H9 (cell line): ENCODE data around the gene EVI5L. TPM values are rescaled to one million over a fixed set of nuclear protein-coding genes. Genes with fewer than 3 reads are reported as not detected.

Experiments
- DNase-seq: peaks from one replicate; pipeline ENCODE4 v3.0.0-alpha.2; 2017
- H2AFZ ChIP-seq: one replicate; pipeline ENCODE4 v1.6.1; 2013; ENCODE audit warnings: mild to moderate bottlenecking, low read length, control low read depth, moderate library complexity
- H2AK5ac ChIP-seq: 2 replicates; pipeline ENCODE4 v1.6.1; 2013; ENCODE audit warnings: low read length, control low read depth, mixed read lengths; ENCODE audit not compliant: insufficient read length
- H2BK120ac ChIP-seq: one replicate; pipeline ENCODE4 v1.6.1; 2013; ENCODE audit warnings: low read depth, mild to moderate bottlenecking, low read length, control low read depth, inconsistent platforms; ENCODE audit not compliant: poor library complexity, severe bottlenecking
- H2BK12ac ChIP-seq: 2 replicates; pipeline ENCODE4 v1.6.1; 2013; ENCODE audit warnings: low read length, control low read depth, mixed read lengths, low read depth; ENCODE audit not compliant: insufficient read length
- H2BK15ac ChIP-seq: 2 replicates; pipeline ENCODE4 v1.6.1; 2013; ENCODE audit warnings: low read depth, low read length, control low read depth
- H2BK20ac ChIP-seq: one replicate; pipeline ENCODE4 v1.6.1; 2013; ENCODE audit warnings: low read depth, mild to moderate bottlenecking, low read length, control low read depth, inconsistent platforms; ENCODE audit not compliant: poor library complexity, severe bottlenecking
- H2BK5ac ChIP-seq: 2 replicates; pipeline ENCODE4 v1.6.1; 2013; ENCODE audit warnings: low read length, control low read depth, mixed read lengths; ENCODE audit not compliant: insufficient read length
- H3K14ac ChIP-seq: 2 replicates; pipeline ENCODE4 v1.6.1; 2013; ENCODE audit warnings: low read length, control low read depth; ENCODE audit not compliant: insufficient read depth
- H3K18ac ChIP-seq: 2 replicates; pipeline ENCODE4 v1.6.1; 2013; ENCODE audit warnings: low read depth, mild to moderate bottlenecking, mixed read lengths, low read length, control low read depth; ENCODE audit not compliant: insufficient read length
- H3K23ac ChIP-seq: 2 replicates; pipeline ENCODE4 v1.6.1; 2013; ENCODE audit warnings: low read length, control low read depth, mixed read lengths, low read depth; ENCODE audit not compliant: insufficient read length
- H3K23me2 ChIP-seq: 2 replicates; pipeline ENCODE4 v1.6.1; 2013; ENCODE audit warnings: low read depth, mild to moderate bottlenecking, mixed read lengths, low read length, control low read depth; ENCODE audit not compliant: insufficient read length, poor library complexity, severe bottlenecking
- H3K27ac ChIP-seq: 2 replicates; pipeline ENCODE4 v1.5.1; 2013; ENCODE audit warnings: low read length, control low read depth, mixed read lengths, low read depth; ENCODE audit not compliant: insufficient read length
- H3K27me3 ChIP-seq: 2 replicates; pipeline ENCODE4 v1.6.1; 2013; ENCODE audit warnings: low read length, control low read depth, inconsistent platforms; ENCODE audit not compliant: insufficient read depth
- H3K4ac ChIP-seq: 2 replicates; pipeline ENCODE4 v1.6.1; 2013; ENCODE audit warnings: low read depth, mild to moderate bottlenecking, control low read depth, inconsistent platforms, low read length, moderate library complexity
- H3K4me1 ChIP-seq: 2 replicates; pipeline ENCODE4 v1.6.1; 2013; ENCODE audit warnings: low read length, control low read depth, inconsistent platforms; ENCODE audit not compliant: insufficient read depth
- H3K4me2 ChIP-seq: 2 replicates; pipeline ENCODE4 v1.6.1; 2013; ENCODE audit warnings: low read length, control low read depth, mixed read lengths; ENCODE audit not compliant: insufficient read length, insufficient read depth
- H3K56ac ChIP-seq: 2 replicates; pipeline ENCODE4 v1.6.1; 2013; ENCODE audit warnings: low read depth, mild to moderate bottlenecking, mixed read lengths, low read length, control low read depth; ENCODE audit not compliant: insufficient read length
- H3K79me1 ChIP-seq: 2 replicates; pipeline ENCODE4 v1.6.1; 2013; ENCODE audit warnings: low read depth, mild to moderate bottlenecking, moderate library complexity, low read length, control low read depth, inconsistent platforms; ENCODE audit not compliant: insufficient read depth, poor library complexity, severe bottlenecking
- H3K79me2 ChIP-seq: 2 replicates; pipeline ENCODE4 v1.6.1; 2013; ENCODE audit warnings: low read length, control low read depth, inconsistent platforms; ENCODE audit not compliant: insufficient read depth
- H3K9ac ChIP-seq: 2 replicates; pipeline ENCODE4 v1.6.1; 2013; ENCODE audit warnings: low read length, control low read depth, mixed read lengths; ENCODE audit not compliant: insufficient read length; ENCODE audit errors: extremely low read depth
- H3K9me3 ChIP-seq: one replicate; pipeline ENCODE4 v1.6.1; 2013; ENCODE audit warnings: low read depth, low read length, inconsistent platforms; ENCODE audit not compliant: control insufficient read depth
- H3T11ph ChIP-seq: one replicate; pipeline ENCODE4 v1.6.1; 2013; ENCODE audit warnings: mild to moderate bottlenecking, low read length, control low read depth, inconsistent platforms
- H4K20me1 ChIP-seq: one replicate; pipeline ENCODE4 v1.6.1; 2013; ENCODE audit not compliant: control insufficient read depth, insufficient read length, insufficient read depth
- H4K5ac ChIP-seq: 2 replicates; pipeline ENCODE4 v1.6.1; 2013; ENCODE audit warnings: low read depth, mild to moderate bottlenecking, mixed read lengths, low read length, control low read depth; ENCODE audit not compliant: insufficient read length
- H4K8ac ChIP-seq: replicated peaks from 2 replicates; pipeline ENCODE4 v1.6.1; 2013; ENCODE audit warnings: low read length, control low read depth, mixed read lengths, low read depth; ENCODE audit not compliant: insufficient read length
- H4K91ac ChIP-seq: 2 replicates; pipeline ENCODE4 v1.6.1; 2013; ENCODE audit warnings: low read depth, mild to moderate bottlenecking, moderate library complexity, mixed read lengths, low read length, control low read depth; ENCODE audit not compliant: insufficient read length
- H3K27ac Mint-ChIP-seq, 3 experiments: 2 replicates in 2 of 3; 3 replicates in 1 of 3; pipeline ENCODE4 v1.8.0; 2020 to 2021; ENCODE audit warnings: mixed read lengths in 3 of 3, mild to moderate bottlenecking in 1 of 3, moderate library complexity in 1 of 3
- H3K27me3 Mint-ChIP-seq: 2 replicates; pipeline ENCODE4 v1.8.0; 2021; ENCODE audit warnings: low read depth, mild to moderate bottlenecking, moderate library complexity, mixed read lengths
- H3K36me3 Mint-ChIP-seq, 3 experiments: 2 replicates in 2 of 3; 3 replicates in 1 of 3; pipeline ENCODE4 v1.8.0; 2020 to 2021; ENCODE audit warnings: low read depth in 3 of 3, mixed read lengths in 3 of 3; ENCODE audit not compliant: insufficient read depth in 1 of 3
- H3K4me1 Mint-ChIP-seq, 2 experiments: 2 replicates each; pipeline ENCODE4 v1.8.0; 2020; ENCODE audit warnings: mixed read lengths in 2 of 2
- H3K4me3 Mint-ChIP-seq, 2 experiments: 2 replicates in 1 of 2; 3 replicates in 1 of 2; pipeline ENCODE4 v1.8.0; 2020 to 2021; ENCODE audit warnings: mild to moderate bottlenecking in 2 of 2, mixed read lengths in 2 of 2, moderate library complexity in 1 of 2
- H3K9me3 Mint-ChIP-seq, 2 experiments: 2 replicates in 1 of 2; 3 replicates in 1 of 2; pipeline ENCODE4 v1.8.0; 2020; ENCODE audit warnings: mild to moderate bottlenecking in 2 of 2, mixed read lengths in 2 of 2, moderate library complexity in 1 of 2
- CTCF ChIP-seq: fragments of 200-600 bp; sonication (generic); conservative IDR thresholded peaks from 3 replicates; pipeline ENCODE4 v1.8.0; 2021; ENCODE audit warnings: antibody characterized with exemption, mild to moderate bottlenecking
- WGBS: extraction: QIAGEN DNeasy Blood & Tissue Kit; methylation state at CpG from one replicate; pipeline ENCODE4 v1.1.7; 2013; ENCODE audit warnings: missing lambda C conversion rate, low lambda C conversion rate, mixed read lengths; ENCODE audit not compliant: insufficient read length; ENCODE audit errors: extremely low coverage; 5-methylcytosine and 5-hydroxymethylcytosine counted together
- total RNA-seq: library from RNA; stranded (reverse); gene quantifications from 2 replicates; pipeline ENCODE4 v1.2.1, GENCODE V29; 2021

The EVI5L gene
- total RNA-seq, 1 experiment from 2014 or later: 7.1 TPM

- no peak overlapping the region for H2BK5ac ChIP-seq
Observed at GRCh38 chr19:7910321-7911161, 80.5 kb downstream of the EVI5L start.

More at GRCh38 chr19:7910321-7911161, 80.5 kb downstream of the EVI5L start:
- H3K18ac ChIP-seq: no peak overlapping the region
- H3K56ac ChIP-seq: no peak overlapping the region
- no peak overlapping the region for H2BK120ac ChIP-seq
- no peak overlapping the region for H2AK5ac ChIP-seq
- H3K23me2 ChIP-seq: peaks cover 3% of the 10 kb centered on the region
- no peak overlapping the region for H4K91ac ChIP-seq
- no peaks in the 10 kb centered on the region for H3K9me3 Mint-ChIP-seq
- H3K4me2 ChIP-seq: no peak overlapping the region
- no peak overlapping the region for H3K27ac Mint-ChIP-seq
- H4K20me1 ChIP-seq: no peaks in the 10 kb centered on the region
- H2AFZ ChIP-seq: no peak overlapping the region
- H3K79me1 ChIP-seq: no peaks in the 10 kb centered on the region
- DNase-seq: no peak
- no peak overlapping the region for H3K27ac ChIP-seq
- H3K27me3 ChIP-seq: peaks cover 4% of the 10 kb centered on the region; the same call in 1 of the 2 replicates
- no peaks in the 10 kb centered on the region; the same call in 1 of the 2 replicates for H3K79me2 ChIP-seq
- H2BK20ac ChIP-seq: no peak overlapping the region
- TF ChIP-seq CTCF: no peak
- no peak overlapping the region for H3T11ph ChIP-seq
- WGBS: no CpG with 5 or more reads among the region's 54 CpGs
- H3K27me3 Mint-ChIP-seq: peaks cover 17% of the 10 kb centered on the region
- H2BK15ac ChIP-seq: no peak overlapping the region
- H3K4me1 Mint-ChIP-seq: peaks cover 4 to 5% of the 10 kb centered on the region in 2 experiments; a peak in 3 of 4 replicates
- peaks cover 15 to 35% (median 31%) of the 10 kb centered on the region in 3 experiments; a peak in 6 of 7 replicates for H3K36me3 Mint-ChIP-seq
- no peak overlapping the region for H3K9ac ChIP-seq
- H4K8ac ChIP-seq: no peak overlapping the region
- H3K4me1 ChIP-seq: no peaks in the 10 kb centered on the region
- no peak overlapping the region for H4K5ac ChIP-seq
- no peak overlapping the region for H3K14ac ChIP-seq
- no peak overlapping the region for H3K23ac ChIP-seq
- H3K4ac ChIP-seq: no peak overlapping the region
- H3K9me3 ChIP-seq: no peaks in the 10 kb centered on the region
- no peak overlapping the region for H3K4me3 Mint-ChIP-seq
- H2BK12ac ChIP-seq: no peak overlapping the region
